ENCODE measurements around the gene TAF3.
"Not testable (repeated sequence)": the region's sequence is repeated elsewhere in the genome, so short reads cannot be mapped to it uniquely, and the experiment has no call there.

The TAF3 gene

GRCh38 chr10:7818295-7819120, at the start of gene TAF3:
TAF3 (plus strand) TSS chr10:7818505; CDS start chr10:7818710, 205 bp downstream.
- no peak for FAIRE-seq

- FAIRE-seq: peak; percentile 88
Observed at GRCh38 chr10:7773845-7774801, 44.2 kb upstream of the TAF3 start.

GRCh38 chr10:7776777-7777176, 41.5 kb upstream of the TAF3 start:
- FAIRE-seq: no peak

- not testable (repeated sequence) for FAIRE-seq
Observed at GRCh38 chr10:7782194-7782593, 36.1 kb upstream of the TAF3 start.

- FAIRE-seq: no peak
Observed at GRCh38 chr10:7786430-7786829, 31.9 kb upstream of the TAF3 start.

GRCh38 chr10:7787150-7787856, 31.0 kb upstream of the TAF3 start:
- no peak for FAIRE-seq

GRCh38 chr10:7787857-7788638, 30.3 kb upstream of the TAF3 start, which contains the start of the genes ATP5F1C and KIN:
ATP5F1C (plus strand) TSS chr10:7788177; CDS start chr10:7788208, 31 bp downstream.
KIN (minus strand) TSS chr10:7787993; CDS start chr10:7787933, 60 bp downstream.
- FAIRE-seq: no peak

- no peak for FAIRE-seq
Observed at GRCh38 chr10:7788639-7789286, 29.5 kb upstream of the TAF3 start.

- FAIRE-seq: no peak
Observed at GRCh38 chr10:7789390-7789789, 28.9 kb upstream of the TAF3 start.

GRCh38 chr10:7792541-7792940, 25.8 kb upstream of the TAF3 start:
- no peak for FAIRE-seq

GRCh38 chr10:7794251-7795026, 23.9 kb upstream of the TAF3 start:
- FAIRE-seq: peak; percentile 5

- FAIRE-seq: peak; percentile 13
Observed at GRCh38 chr10:7795605-7796004, 22.7 kb upstream of the TAF3 start.

- FAIRE-seq: no peak
Observed at GRCh38 chr10:7797582-7797981, 20.7 kb upstream of the TAF3 start.

- no peak for FAIRE-seq
Observed at GRCh38 chr10:7802606-7803005, 15.7 kb upstream of the TAF3 start.

GRCh38 chr10:7804216-7804615, 14.1 kb upstream of the TAF3 start:
- FAIRE-seq: no peak

GRCh38 chr10:7804741-7805140, 13.6 kb upstream of the TAF3 start:
- FAIRE-seq: no peak

GRCh38 chr10:7808686-7809267, 9.5 kb upstream of the TAF3 start:
- no peak for FAIRE-seq

GRCh38 chr10:7810443-7810842, 7.9 kb upstream of the TAF3 start:
- no peak for FAIRE-seq

GRCh38 chr10:7811000-7811399, 7.3 kb upstream of the TAF3 start:
- FAIRE-seq: no peak

GRCh38 chr10:7811743-7812142, 6.6 kb upstream of the TAF3 start:
- not testable (repeated sequence) for FAIRE-seq

Data from islet of Langerhans (tissue), 1 donor.